GM06990 (cell line): Measurements from ENCODE around the gene CRMP1.
"Not testable (repeated sequence)": the region's sequence is repeated elsewhere in the genome, so short reads cannot be mapped to it uniquely, and the experiment has no call there.

Experiments
- DNase-seq: peaks from one replicate; pipeline ENCODE4 v3.0.0-alpha.2; 2011; ENCODE audit not compliant: insufficient read length; ENCODE audit errors: extremely low read depth
- H3K27me3 ChIP-seq: replicated peaks from 2 replicates; pipeline ENCODE4 v1.6.0; 2011; ENCODE audit warnings: low read length; ENCODE audit not compliant: control insufficient read depth, insufficient read depth
- H3K36me3 ChIP-seq: 2 replicates; pipeline ENCODE4 v1.5.1; 2011; ENCODE audit warnings: low read length; ENCODE audit not compliant: control insufficient read depth, insufficient read depth
- H3K4me3 ChIP-seq: replicated peaks from 2 replicates; pipeline ENCODE4 v1.5.1; 2011; ENCODE audit warnings: low read depth, mild to moderate bottlenecking, control low read depth, low read length
- TF ChIP-seq, protein P1 (sequence below): IDR thresholded peaks from 2 replicates; pipeline ENCODE4 v1.5.1; 2011; ENCODE audit warnings: low read length, control low read depth, mild to moderate bottlenecking, inconsistent platforms; ENCODE audit not compliant: insufficient read depth, poor library complexity, severe bottlenecking

CRMP1 gene

DNA sequence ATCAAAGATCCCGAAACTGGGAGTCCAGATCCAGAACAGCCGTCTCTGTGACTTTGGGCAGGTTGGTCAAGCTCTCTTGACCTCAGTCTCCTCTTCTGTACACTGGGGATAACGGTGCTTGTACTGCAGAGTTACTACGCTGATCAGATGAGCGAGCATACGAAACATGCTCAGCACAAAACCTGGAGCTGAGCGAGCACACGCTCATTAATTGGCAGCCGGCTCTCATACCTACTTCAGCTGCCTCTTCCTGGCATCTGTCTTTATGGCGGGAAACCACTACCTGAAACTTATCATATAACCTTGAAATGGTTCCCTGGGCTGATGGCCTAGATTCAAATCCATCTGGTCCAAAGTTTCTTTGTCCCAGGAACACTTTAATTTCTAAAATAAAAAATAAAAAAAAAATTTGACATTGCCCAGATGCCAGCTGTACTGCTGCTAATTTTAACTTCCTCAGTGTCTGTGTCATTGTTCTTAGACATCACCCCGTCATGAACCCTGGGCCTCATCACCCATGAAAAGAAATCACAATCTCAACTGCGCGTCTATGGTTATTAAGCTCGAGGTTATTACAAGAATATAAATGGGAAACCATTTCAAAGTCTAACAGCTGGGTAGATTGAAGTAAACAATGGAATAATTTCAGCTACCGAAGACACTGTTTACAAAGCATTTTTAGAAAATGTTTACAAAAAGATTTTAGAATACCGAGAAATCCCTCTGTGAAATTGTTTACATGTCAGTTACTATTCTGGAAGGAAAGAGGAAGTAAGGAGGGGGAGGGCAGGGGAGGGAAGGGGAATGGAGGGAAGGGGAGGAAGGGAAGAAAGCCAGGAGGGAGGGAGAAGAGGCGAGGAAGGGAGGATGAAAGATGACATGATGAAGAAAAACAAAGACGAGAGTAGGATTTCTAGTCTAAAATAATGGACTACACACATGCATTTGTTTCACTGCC is 49.0 kb downstream of the CRMP1 start:
- no peaks in the 10 kb centered on the region; the same call in 1 of the 2 replicates for H3K27me3 ChIP-seq
- TF ChIP-seq, protein P1, sequence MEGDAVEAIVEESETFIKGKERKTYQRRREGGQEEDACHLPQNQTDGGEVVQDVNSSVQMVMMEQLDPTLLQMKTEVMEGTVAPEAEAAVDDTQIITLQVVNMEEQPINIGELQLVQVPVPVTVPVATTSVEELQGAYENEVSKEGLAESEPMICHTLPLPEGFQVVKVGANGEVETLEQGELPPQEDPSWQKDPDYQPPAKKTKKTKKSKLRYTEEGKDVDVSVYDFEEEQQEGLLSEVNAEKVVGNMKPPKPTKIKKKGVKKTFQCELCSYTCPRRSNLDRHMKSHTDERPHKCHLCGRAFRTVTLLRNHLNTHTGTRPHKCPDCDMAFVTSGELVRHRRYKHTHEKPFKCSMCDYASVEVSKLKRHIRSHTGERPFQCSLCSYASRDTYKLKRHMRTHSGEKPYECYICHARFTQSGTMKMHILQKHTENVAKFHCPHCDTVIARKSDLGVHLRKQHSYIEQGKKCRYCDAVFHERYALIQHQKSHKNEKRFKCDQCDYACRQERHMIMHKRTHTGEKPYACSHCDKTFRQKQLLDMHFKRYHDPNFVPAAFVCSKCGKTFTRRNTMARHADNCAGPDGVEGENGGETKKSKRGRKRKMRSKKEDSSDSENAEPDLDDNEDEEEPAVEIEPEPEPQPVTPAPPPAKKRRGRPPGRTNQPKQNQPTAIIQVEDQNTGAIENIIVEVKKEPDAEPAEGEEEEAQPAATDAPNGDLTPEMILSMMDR, result no peak
- H3K36me3 ChIP-seq, result no peaks in the 10 kb centered on the region
- DNase-seq, result no peak
- H3K4me3 ChIP-seq, result no peak overlapping the region

DNA sequence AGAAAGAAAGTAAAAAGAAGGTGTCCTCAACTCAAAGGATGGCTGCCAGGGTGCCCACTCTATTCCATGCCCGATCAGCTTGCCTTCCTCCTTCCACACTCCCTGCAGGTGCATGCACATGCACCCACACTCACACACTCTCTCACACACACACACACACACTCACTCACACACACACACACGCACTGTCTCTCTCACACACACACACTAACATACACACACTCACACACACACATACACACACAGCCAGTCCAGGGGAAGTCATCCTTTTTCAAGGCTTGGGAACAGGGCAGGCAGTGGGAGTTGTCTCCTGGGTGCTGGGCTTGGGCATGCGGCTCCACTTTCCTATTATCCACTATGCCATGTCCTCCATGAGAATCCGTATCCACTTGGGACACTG is 50.4 kb downstream of the CRMP1 start:
- Histone ChIP-seq H3K4me3 (no peak overlapping the region), H3K36me3 (no peaks in the 10 kb centered on the region), H3K27me3 (no peaks in the 10 kb centered on the region; the same call in 1 of the 2 replicates)
- TF ChIP-seq, protein P1, result no peak
- DNase-seq, result no peak

- TF ChIP-seq, protein P1, result no peak
- Histone ChIP-seq H3K27me3 (no peaks in the 10 kb centered on the region; the same call in 1 of the 2 replicates), H3K36me3 (no peaks in the 10 kb centered on the region), H3K4me3 (no peak overlapping the region)
- DNase-seq, result no peak
These were observed 52.9 kb downstream of the CRMP1 start for GRCh38 chr4:5839751-5840674.

GRCh38 chr4:5839332-5839731 is 53.6 kb downstream of the CRMP1 start:
- Histone ChIP-seq H3K4me3 (no peak overlapping the region), H3K27me3 (no peaks in the 10 kb centered on the region; the same call in 1 of the 2 replicates), H3K36me3 (no peaks in the 10 kb centered on the region)
- TF ChIP-seq, protein P1, result no peak
- DNase-seq, result no peak

- not testable (repeated sequence) for DNase-seq, H3K27me3 ChIP-seq, H3K36me3 ChIP-seq, H3K4me3 ChIP-seq
These were observed 55.4 kb downstream of the CRMP1 start for GRCh38 chr4:5837483-5837882.
